Liver (tissue), 3 donors: ENCODE measurements around the gene TTF1.

Experiments
- CTCF ChIP-seq: fragments of 150-350 bp; IDR thresholded peaks from 2 replicates; pipeline ENCODE4 v1.5.1; 2017; ENCODE audit warnings: improper control_type of control experiment, low read depth, low read length; ENCODE audit not compliant: missing input control
- EGR1 ChIP-seq, 2 donors: IDR thresholded peaks; 2 replicates each; pipeline ENCODE4 v1.6.1; 2016 to 2018; ENCODE audit warnings: antibody characterized with exemption in 2 of 2, low read depth in 2 of 2
- FOXA1 ChIP-seq: IDR thresholded peaks from 2 replicates; pipeline ENCODE4 v1.6.1; 2016; ENCODE audit warnings: antibody characterized with exemption
- GABPA ChIP-seq, 2 donors: IDR thresholded peaks in 1 of 2; conservative IDR thresholded peaks in 1 of 2; 2 replicates each; pipeline ENCODE4 v1.6.1; 2016; ENCODE audit warnings: antibody characterized with exemption in 2 of 2, mild to moderate bottlenecking in 1 of 2, moderate library complexity in 1 of 2
- HNF4G ChIP-seq: IDR thresholded peaks from 2 replicates; pipeline ENCODE4 v1.6.1; 2016; ENCODE audit warnings: antibody characterized with exemption
- JUND ChIP-seq, 2 donors: IDR thresholded peaks; 2 replicates each; pipeline ENCODE4 v1.6.1; 2016; ENCODE audit warnings: antibody characterized with exemption in 2 of 2
- MAX ChIP-seq: IDR thresholded peaks from 2 replicates; pipeline ENCODE4 v1.6.1; 2016; ENCODE audit warnings: antibody characterized with exemption
- RAD21 ChIP-seq, 2 donors: IDR thresholded peaks; 2 replicates each; pipeline ENCODE4 v1.6.1; 2016; ENCODE audit warnings: antibody characterized with exemption in 2 of 2, mild to moderate bottlenecking in 2 of 2
- RXRA ChIP-seq, 2 donors: IDR thresholded peaks; 2 replicates each; pipeline ENCODE4 v1.6.1; 2017 to 2018; ENCODE audit warnings: antibody characterized with exemption in 2 of 2, mild to moderate bottlenecking in 1 of 2
- SP1 ChIP-seq: IDR thresholded peaks from 2 replicates; pipeline ENCODE4 v1.6.1; 2018; ENCODE audit warnings: antibody characterized with exemption, mild to moderate bottlenecking
- TAF1 ChIP-seq: conservative IDR thresholded peaks from 2 replicates; pipeline ENCODE4 v1.6.1; 2016; ENCODE audit warnings: antibody characterized with exemption, mild to moderate bottlenecking
- YY1 ChIP-seq: IDR thresholded peaks from 2 replicates; pipeline ENCODE4 v1.6.1; 2016; ENCODE audit warnings: antibody characterized with exemption, mild to moderate bottlenecking
- TF ChIP-seq, protein P1 (sequence below): IDR thresholded peaks from 2 replicates; pipeline ENCODE4 v1.6.1; 2016; ENCODE audit warnings: antibody characterized with exemption, mild to moderate bottlenecking
- TF ChIP-seq, protein P2 (sequence below): IDR thresholded peaks from 2 replicates; pipeline ENCODE4 v1.6.1; 2016; ENCODE audit warnings: antibody characterized with exemption
- donor health status: healthy.
- donor health status: healthy.

DNA sequence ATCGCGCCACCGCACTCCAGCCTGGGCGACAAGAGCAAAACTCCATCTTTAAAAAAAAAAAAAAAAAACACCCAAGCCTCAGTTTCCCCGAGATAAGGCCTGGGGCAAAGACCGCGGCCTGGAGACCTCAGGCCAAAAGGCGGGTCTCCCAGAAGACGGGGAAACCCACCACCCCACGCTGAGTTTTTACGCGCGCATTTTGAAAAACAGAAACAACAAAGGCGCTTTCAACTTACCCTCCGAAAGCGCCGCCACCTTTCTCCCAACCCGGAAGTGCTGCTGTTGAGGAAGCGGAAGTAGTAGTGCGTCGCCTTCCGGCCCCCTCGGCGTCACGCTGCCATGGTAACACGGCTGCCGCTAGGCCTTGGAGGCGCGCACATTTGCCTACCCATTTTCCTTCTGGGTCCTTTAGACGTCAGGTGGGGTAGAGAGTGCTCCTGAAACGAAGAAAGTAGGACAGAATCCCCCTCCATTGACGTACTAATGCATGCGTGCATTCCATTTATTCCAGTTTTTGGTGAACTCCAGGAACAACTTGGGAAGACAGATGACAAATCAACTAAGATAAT, at the start of gene TTF1:
- no peak for TF ChIP-seq JUND (IDR thresholded peaks at IDR 0.05)
- no peak for TF ChIP-seq CTCF
- no peak for TF ChIP-seq FOXA1
- TF ChIP-seq GABPA (IDR thresholded peaks at IDR 0.05 in 1 of 2, conservative IDR thresholded peaks at IDR 0.05 in 1 of 2) = peak; percentile 93 to 98
- no peak for TF ChIP-seq RAD21 (IDR thresholded peaks at IDR 0.05)
- TF ChIP-seq, protein P1, sequence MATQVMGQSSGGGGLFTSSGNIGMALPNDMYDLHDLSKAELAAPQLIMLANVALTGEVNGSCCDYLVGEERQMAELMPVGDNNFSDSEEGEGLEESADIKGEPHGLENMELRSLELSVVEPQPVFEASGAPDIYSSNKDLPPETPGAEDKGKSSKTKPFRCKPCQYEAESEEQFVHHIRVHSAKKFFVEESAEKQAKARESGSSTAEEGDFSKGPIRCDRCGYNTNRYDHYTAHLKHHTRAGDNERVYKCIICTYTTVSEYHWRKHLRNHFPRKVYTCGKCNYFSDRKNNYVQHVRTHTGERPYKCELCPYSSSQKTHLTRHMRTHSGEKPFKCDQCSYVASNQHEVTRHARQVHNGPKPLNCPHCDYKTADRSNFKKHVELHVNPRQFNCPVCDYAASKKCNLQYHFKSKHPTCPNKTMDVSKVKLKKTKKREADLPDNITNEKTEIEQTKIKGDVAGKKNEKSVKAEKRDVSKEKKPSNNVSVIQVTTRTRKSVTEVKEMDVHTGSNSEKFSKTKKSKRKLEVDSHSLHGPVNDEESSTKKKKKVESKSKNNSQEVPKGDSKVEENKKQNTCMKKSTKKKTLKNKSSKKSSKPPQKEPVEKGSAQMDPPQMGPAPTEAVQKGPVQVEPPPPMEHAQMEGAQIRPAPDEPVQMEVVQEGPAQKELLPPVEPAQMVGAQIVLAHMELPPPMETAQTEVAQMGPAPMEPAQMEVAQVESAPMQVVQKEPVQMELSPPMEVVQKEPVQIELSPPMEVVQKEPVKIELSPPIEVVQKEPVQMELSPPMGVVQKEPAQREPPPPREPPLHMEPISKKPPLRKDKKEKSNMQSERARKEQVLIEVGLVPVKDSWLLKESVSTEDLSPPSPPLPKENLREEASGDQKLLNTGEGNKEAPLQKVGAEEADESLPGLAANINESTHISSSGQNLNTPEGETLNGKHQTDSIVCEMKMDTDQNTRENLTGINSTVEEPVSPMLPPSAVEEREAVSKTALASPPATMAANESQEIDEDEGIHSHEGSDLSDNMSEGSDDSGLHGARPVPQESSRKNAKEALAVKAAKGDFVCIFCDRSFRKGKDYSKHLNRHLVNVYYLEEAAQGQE = no peak
- no peak for TF ChIP-seq SP1
- peak in 1 of 2 donors; percentile 51 for TF ChIP-seq RXRA (IDR thresholded peaks at IDR 0.05)
- peak in 1 of 2 donors; percentile 89 for TF ChIP-seq EGR1 (IDR thresholded peaks at IDR 0.05; ENCODE audit: low read depth in 2 of 2)
- peak; percentile 76 for TF ChIP-seq MAX
- TF ChIP-seq TAF1 = no peak
- no peak for TF ChIP-seq HNF4G
- peak; percentile 28 for TF ChIP-seq YY1
- TF ChIP-seq, protein P2, sequence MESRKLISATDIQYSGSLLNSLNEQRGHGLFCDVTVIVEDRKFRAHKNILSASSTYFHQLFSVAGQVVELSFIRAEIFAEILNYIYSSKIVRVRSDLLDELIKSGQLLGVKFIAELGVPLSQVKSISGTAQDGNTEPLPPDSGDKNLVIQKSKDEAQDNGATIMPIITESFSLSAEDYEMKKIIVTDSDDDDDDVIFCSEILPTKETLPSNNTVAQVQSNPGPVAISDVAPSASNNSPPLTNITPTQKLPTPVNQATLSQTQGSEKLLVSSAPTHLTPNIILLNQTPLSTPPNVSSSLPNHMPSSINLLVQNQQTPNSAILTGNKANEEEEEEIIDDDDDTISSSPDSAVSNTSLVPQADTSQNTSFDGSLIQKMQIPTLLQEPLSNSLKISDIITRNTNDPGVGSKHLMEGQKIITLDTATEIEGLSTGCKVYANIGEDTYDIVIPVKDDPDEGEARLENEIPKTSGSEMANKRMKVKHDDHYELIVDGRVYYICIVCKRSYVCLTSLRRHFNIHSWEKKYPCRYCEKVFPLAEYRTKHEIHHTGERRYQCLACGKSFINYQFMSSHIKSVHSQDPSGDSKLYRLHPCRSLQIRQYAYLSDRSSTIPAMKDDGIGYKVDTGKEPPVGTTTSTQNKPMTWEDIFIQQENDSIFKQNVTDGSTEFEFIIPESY = no peak
